Inferior parietal cortex (tissue), 1 donor: ENCODE results near the gene AGER.
"Not testable (repeated sequence)": the region's sequence is repeated elsewhere in the genome, so short reads cannot be mapped to it uniquely, and the experiment has no call there.

Experiments
- DNase-seq: peaks from one replicate; pipeline ENCODE4 v3.0.0-alpha.2; 2016; ENCODE audit errors: extremely low spot score

The AGER gene

DNA sequence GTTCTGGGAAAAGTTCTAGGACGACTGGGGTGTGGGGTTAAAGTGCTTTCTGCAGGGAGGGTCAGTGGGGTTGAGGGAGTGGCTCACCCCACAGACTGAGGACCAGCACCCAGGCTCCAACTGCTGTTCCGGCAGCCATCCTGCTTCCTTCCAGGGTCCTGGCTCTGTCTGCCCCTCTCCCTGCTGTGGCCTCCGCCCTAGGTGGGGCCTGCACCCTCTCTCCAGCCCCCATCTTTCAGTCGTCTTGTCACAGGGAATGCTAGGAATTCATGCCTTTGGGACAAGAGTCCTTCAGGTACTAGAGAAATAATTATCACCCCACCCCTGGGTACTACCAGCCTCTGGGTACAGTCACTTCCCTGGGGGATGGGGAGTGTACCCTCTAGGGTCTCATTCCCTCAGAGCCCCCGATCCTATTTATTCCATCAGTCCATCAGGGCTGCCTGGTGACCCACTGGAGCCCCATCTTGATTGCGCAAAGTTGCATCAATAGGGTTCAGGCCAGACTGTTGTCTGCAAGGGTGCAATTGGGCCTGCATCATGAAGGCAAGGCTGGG, at the start of gene AGER:
Gene AGER (minus strand): TSS at position 170 of the 557 bp plus-strand sequence. CDS start 31 bp downstream, at position 139.
- DNase-seq, result no peak

DNA sequence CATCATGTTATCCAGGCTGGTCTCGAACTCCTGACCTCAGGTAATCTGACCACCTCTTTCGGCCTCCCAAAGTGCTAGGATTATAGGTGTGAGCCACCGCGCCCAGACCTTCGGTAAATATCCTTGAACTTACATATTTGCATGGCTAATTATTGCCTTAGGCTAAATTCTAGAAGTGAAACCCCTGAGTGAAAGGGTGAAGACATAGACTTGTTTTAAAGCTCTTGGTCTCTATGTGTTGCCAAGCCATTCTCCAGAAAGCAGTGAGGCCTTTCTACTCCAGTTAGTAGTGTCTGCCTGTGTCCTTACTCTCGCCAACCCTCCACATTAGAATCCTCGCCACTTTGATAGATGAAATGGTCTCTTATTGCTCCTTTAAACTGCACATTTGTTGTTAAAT, 42.4 kb upstream of the AGER start:
- DNase-seq, result no peak

DNA sequence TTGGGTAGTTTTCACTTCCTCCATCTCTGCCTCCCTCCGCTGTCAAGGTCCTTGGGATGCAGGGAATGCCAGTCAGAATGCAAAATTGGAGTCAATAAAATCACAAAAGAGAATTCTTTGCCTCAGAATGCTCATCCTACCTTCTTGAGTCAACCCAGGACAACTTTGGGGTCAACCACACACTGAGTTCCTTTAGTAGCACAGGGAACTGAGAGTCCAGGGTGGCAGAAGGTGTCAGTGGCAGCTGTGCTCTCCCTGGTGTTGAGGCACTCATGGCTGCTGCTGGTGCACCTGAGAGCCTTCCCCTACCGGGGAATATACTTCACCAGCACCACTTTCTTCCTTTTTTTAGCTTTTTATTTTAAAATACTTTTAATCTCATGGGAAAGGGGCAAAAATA, 40.6 kb upstream of the AGER start:
- DNase-seq, result no peak

DNA sequence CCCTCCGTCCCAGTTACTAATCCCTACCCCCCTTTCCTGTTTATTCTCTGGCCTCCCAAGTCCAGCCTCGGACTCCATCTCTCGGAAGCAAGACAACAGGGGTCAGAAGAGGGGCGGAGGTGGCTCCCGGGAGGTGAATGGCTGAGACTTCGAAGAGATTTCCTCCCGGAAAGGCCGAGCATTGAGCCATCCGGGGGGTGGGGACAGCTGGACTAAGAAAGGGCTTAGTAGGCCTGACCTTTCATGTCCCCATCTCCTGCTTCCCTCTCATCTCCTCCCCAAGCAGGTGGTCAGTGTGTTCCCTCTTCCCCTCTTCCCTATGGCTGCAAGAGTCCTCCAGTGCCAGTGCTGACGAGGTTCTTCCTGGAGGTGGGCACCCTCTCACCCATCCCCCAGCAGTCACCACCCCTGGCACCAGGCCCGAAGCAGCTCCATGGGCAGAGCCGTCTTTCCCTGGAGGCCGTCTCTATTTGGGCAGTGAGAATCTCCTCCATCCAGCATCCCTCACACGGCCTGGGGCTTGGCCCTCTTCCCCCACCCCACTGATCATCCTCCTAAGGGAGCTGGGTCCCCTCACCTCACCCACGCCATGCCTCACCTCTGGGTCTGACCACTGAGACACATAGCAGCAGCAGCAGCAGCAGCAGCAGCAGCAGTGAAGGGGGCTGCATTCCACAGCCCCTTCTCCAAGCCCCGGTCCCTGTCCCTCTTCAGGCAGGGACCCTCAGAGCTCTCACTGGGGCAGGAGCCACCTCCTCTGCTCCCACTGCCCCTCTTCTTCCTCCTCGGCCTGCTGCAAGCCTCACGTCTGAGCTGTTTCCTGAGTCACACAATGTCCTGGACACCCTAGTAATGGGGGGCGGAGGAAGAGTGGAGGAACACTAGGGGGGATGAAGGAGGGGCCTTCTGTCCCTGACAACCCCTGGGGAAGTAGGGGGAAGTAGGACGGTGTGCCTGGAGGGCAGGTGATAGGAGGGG, 39.5 kb upstream of the AGER start, which contains the start of gene NOTCH4:
Gene NOTCH4 (minus strand): TSS at position 810 of the 978 bp plus-strand sequence. CDS start 139 bp downstream, at position 671.
- DNase-seq, result no peak

DNA sequence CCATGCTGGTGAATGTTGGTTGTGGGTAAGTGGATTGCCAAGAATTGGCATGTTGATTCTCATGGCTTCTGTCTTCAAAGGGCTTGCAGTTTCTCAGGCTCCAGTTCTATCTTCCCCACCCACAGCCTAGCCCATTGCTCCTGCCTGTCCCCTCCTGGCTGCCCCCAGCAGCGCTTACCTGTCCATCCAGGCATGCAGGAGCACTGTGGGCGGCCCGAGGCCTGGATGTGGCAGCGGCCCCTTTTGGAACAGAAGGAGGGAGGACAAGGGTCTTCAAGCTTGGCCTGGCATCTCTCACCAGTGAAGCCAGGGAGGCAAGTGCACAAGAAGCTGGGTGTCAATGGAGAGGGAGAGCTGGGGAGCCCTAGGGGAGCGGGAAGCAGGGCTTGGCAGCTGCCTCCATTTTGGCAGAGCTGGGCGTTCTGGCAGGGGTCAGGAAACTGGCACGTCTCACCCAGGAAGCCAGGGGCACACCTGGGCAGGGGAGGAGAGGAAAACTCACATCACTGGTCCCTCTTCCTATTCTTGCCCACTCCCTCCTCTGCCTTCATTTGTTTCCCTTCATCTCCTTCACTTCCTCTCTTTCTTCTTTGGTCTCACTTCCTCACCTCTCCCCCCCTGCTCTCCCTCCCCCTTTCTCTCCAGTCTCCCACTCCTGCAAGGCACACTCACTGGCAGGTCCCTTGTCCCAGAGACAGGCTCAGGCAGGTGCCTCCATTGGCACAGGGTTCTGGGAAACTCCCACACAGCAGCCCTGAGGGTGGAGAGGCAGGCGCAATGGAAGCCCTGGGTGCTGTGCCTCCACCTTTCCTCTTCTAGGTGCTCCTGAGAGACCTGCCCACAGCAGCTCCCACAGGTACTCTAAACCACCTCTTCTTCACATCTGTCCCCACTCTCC, 38.5 kb upstream of the AGER start:
- no peak for DNase-seq

DNA sequence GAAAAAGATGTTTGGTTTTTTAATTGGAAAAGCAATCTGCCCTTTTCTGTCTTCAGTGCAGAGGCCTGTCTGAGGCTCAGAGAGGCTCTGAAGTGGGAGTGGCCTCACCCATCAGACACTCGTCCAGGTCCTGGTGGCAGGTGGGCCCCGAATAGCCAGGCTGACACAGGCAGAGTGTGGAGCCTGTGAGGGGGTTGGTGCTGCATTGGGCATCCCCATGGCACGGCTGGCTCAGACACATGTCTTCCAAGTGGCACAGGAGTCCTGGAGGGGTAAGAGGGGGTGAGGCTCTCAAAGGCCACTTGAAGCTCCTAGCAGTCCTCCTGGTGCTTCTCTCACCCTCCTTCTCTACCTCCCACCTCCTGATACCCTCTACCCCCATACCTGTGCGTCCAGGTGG, 36.0 kb upstream of the AGER start:
- DNase-seq, result no peak

DNA sequence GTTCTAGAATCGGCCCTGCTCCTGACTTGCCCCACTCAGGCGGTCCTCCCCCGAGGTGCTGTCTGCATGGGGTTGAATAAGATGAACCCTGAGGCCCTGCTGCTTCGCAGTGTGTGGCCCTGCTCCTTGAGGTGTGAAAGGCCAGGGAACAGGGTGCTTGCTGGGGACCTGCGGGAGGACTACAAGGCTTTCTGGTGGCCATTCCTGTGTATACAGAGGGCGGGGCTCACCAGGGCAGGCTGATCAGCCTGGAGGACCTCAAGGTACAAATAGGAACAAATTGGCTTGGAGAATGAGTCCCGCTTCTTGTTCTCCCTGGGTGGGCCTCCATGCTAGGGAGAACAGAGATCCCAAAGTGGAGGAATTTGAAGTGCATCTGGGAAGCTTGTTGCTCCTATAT, 34.1 kb upstream of the AGER start:
- DNase-seq, result no peak

DNA sequence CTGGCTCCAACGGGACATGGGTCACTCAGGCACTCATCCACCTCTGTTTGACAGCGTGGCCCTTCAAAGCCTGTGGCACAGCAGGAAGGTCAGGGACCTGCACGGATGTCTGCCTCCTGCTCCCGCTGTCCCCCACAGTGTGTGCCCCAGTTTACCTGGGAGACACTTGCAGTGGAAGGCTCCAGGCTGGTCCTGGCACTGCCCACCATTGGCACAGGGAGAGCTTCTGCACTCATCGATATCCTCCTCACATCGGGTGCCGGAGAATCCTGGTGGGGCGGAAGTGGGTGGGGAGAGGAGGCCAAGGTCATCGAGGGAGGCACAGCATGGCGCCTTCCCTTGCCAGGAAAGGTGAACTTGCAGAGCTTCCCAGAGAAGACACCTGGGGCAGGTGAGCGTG, 32.9 kb upstream of the AGER start:
- no peak for DNase-seq

DNA sequence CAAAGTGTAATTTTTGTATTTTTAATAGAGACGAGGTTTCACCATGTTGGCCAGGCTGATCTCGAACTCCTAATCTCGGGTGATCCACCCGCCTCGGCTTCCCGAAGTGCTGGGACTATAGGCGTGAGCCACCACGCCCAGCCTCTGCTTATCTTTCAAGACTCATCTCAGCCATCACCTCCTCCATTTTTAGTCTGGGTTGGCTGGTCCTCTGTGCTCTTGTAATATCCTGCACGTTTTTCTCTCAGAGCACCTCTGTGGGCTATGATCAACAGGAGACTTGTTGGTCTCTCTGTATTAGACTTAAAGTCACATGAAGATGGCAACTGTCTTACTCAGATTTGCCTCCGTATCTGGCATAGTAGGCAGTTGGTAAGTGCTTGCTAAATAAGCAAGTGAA, 32.2 kb upstream of the AGER start:
- no peak for DNase-seq

DNA sequence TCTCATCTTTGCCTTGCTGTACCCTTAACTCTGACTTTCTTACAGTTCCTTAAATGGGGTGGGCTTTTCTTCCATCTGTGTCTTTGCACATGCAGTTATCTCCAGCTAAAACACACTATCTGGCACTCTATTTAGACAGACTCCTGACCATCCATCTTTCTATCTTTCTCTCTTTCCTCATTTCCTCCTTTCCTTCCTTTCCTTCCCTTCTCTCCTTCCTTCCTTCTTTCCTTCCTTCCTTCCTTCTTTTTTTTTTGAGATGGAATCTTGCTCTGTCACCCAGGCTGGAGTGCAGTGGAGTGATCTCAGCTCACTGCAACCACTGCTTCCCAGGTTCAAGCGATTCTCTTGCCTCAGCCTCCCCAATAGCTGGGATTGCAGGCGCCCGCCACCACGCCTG, 31.6 kb upstream of the AGER start:
- DNase-seq, result no peak

DNA sequence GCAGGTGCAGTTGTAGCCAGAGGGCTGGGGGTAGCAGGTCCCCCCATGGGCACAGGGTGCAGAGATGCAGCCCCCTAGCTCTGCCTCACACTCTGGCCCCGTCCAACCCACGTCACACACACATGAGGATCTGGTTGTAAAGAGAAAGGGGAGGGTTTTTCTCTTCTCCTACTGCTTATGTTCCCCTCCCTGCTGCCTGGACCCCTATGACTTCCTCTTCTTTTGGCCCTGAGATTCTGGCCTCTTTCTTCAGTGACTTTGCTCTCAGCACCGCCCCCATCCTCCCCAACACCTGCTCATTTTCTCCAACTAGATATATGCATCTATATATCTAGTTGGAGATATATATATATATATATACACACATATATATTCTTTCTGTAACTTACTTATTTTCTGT, 30.1 kb upstream of the AGER start:
- no peak for DNase-seq

DNA sequence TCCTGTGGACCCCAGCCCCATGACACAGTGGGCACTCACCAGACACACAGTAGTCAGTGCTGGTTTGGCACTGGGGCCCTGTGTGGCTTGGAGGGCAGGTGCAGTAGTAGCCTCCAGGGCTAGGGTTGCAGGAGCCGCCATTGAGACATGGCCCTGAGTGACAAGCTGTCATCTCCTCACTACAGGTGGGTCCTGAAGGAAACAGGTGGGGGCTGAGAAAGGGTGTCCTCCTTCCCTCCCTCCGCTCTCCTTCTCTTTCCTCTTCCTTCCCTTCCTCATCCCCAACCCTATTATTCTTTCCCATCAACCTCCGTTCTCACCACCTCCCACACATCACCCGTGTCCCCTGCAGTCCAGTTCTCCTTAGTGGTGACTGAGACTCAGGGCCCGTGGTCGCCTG, 29.6 kb upstream of the AGER start:
- no peak for DNase-seq

DNA sequence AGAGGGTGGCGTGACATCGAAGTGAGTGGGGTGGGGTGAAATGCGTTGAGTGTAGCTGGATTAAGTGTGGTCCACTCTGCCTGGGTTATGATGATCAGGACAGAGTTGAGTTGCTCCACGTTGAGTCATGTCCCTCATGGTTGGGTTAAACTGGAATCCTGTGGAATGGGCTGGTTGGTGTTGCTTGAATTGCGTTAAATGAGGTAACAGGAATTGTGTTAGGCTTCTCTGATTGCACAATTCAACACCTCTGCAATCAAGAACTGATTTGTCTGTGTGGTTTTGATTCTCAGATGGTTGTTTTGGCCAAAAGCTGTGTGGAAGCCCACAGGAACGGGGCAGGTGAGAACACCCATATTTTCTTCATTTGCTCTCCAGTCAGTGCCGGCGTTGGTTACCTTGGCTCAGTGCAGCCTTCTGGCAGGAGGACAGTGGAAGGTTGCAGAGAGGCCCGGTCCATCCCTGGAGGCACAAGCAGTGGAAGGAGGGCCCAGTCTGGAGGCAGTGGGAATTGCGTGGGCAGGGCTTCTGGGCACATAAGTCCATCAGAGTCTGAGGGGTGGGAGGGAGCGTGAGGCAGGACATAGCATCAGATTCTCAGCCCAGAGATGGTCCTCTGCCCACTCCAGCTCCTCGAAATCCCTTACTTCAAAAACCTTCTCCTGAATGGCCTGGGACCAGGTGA, 28.2 kb upstream of the AGER start:
- DNase-seq, result no peak

DNA sequence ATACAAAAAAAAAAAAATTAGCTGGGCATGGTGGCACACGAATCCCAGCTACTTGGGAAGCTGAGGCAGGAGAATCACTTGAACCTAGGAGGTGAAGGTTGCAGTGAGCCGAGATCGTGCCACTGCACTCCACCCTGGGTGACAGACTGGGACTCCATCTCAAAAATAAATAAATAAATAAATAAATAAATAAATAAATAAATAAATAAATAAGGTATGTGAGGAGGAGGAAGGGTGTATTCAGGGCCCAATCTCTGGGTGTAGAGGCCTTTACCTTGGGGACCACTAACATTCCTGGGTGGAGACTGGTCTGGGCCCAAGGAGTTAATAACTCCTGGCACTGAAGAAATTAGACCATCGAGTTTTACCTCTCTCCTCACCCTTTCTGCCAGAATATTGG, 27.4 kb upstream of the AGER start:
- DNase-seq, result not testable (repeated sequence)

DNA sequence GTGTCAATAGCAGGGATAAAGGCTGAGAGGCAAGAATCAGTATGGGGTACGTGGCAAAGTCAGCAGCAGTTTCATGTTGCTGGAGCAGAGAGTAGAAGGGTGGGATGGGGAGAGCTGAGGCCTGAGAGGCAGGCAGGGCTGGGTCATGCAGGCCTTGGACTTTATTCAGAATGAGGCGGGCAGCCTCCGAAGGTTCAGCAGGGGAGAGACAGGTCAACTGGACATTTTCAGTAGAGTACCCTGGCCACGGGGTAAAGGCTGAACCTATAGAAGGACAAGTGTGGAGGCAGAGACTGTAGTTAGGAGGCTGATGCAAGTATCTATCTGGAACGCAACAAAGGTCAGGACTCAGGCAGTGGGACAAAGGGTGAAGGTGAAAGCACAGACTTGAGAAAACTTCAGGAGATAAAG, 26.1 kb upstream of the AGER start:
- DNase-seq, result no peak

DNA sequence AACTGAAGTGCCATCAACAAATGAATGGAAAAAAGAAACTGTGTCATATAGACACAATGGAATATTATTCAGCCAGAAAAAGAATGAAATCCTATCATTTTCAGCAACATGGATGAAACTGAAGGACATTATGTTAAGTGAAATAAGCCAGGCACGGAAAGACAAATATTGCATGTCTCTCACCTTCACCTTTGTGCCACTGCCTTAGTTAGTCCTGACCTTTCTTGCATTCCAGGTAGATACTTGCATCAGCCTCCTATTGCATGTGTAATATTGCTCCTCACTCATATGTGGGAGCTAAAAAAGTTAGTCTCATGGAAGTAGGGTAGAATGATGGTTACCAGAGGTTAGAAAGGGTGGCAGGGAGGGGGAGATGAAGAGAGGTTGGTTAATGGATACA, 24.9 kb upstream of the AGER start:
- DNase-seq, result no peak

DNA sequence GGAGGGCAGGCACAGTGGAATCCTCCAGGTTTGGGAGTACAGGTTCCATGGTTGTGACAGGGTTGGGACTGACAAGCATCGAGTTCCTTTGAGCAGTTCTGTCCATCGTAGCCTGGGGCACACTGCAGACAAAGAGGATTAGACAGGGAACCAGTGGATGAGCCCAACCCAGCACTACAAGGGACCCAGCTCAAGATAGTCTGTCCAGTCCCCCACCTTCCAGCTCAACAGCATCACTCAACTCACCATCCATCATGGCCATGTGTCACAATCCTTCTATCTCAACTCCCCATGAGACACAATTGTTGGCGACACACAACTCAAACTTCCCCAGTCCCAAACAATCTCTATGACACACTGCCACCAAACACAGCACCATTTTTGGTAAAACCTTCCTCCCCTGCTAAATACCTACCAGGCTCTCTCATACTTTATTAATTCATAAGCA, 20.2 kb upstream of the AGER start:
- no peak for DNase-seq

DNA sequence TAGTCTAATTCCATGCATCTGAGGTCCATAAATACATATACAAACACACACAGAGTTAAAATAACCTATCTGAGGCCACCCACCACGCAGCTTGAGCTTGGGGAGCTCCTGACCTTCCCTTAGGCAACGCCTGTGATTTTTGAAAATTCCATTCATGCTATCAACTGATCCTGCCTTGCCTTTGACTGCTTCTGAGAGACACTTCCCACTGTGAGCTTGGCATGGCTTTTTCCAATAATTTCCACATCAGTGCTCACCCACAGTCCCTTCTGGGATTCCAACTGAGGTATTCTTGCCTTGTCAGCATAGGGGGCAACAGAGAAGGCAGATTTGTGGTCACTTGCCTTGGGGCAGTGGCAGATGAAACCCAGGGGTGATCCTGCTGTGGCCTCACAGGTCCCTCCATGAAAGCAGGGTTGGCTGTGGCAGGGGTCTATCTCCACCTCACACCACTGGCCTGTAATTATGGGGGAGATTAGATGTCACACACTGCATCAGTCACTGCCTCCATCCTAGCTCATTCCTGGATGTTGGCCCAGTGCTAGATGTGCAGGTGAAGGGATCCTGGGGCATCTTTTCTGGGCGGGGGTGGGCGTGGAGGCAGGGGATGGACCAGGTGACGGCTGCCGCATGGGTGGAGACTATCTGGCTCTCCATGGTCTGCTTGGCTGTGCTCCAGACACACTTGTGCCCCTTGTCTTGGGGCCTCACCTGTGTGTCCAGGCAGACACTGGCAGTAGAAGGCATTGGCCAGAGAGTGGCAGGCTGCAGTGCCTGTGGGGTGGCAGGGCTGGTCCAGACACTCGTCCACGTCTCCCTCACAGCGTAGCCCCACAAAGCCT, 19.6 kb upstream of the AGER start:
- no peak for DNase-seq

DNA sequence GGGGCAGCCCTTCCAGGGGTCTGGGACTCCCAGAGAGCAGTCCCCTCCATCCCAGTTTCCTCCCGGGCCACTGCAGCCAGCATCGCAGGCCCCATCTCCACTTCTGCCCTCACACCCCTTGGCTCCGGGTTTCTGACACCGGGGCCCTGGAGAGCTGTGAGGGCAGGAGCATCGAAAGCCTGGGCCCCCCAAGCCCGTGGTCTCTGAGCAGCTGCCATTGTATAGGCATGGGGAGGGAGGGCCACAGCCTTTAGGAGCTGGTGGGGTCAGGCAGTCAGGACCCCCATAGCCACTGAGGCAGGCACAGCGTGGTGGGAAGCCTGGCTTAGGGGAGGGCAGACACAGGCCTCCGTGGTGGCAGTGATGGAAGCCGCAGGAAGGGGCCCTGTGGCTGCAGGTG, 18.1 kb upstream of the AGER start:
- DNase-seq, result no peak

DNA sequence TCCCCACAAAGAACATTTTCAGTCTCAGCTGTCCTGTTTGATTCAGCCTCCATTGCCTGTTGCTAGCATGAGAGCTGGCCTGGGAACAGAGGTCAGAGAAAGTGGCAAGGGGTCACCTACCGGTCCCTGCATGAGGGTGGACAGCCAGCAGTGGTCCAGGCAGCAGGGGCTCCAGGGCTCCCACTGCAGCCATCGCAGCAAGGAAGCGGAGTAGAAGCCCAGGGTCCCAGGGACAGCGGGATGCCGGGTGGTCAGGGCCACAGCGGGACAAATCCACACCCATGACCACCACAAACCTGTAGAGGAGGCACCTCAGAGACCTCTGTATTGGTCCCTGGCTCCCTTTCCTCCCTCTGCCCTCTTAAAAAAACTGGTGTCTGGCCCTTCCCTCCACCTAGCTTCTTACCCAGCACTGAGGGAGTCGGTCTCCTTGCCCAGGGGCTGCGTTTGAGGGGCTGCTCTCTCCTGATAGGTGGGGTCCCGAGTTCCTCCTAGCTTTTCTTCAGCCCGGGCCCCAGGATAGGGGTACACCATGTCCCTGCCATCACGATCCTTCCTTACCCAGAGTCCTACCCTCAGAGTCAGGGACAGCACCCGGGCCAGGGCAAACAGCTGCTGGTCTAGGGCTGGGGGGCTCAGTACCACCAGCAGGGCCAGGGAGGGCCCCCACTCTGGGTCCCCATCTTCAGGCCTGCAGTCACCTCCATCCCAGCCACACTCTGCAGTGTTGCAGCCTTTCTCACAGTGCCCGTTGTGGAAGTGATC, 16.8 kb upstream of the AGER start:
- no peak for DNase-seq
